NCI-H1105 (cell line): Measurements from ENCODE around the gene KCTD13.
A peak's percentile ranks its signal among the peaks of the same experiment; 100 is the strongest.
"Not testable (repeated sequence)": the region's sequence is repeated elsewhere in the genome, so short reads cannot be mapped to it uniquely, and the experiment has no call there.

Experiments
- DNase-seq: peaks from one replicate; lab custom pipeline; 2025; lab: John Stamatoyannopoulos, UW

Gene KCTD13

DNA sequence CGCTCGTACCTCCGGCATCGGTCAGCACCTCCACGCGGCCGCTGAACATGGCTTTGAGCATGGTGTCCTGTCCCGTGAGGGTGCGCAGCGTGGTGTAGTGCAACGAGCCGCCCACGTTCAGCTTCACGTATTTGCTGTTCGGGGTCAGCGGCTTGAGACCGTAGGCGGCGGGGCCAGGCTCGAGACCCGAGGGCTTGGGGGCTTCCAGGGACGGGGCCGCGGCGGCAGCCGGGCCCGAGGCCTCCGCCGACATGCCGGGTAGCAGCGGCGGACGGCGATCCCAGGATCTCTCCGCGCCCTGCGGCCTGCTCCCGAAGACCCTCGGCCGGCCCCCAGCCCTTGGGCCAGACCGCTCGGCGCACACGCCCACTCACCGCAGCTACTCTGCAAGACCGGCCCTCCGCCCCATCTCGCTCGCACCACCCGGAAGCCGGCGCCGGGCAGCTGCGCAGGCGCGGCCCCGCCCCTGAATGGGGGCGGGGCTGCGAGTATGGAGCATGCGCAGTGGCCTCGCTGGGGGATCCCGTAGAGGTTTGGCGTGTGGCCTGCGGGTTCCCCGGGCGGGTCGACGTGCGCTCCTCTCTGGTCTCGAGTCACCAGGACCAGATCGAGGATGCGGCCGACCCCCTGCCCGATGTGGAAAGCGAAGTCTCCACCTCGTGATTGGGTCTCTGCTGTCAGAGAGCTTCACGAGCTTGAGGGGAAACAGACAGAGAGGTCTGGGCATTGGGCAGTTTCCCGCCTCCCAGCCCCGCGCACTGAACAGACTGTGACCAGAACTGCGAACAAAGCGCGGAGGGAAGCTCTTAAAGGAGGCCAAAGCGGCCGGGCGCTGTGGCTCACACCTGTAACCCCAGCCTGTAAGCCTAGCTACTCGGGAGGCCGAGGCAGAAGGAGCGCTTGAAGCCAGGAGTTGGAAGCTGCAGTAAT is at the start of gene KCTD13:
KCTD13 (minus strand) TSS at position 446 of the 930 bp plus-strand sequence; CDS start at position 253, 193 bp downstream.
- DNase-seq: peak; percentile 66

DNA sequence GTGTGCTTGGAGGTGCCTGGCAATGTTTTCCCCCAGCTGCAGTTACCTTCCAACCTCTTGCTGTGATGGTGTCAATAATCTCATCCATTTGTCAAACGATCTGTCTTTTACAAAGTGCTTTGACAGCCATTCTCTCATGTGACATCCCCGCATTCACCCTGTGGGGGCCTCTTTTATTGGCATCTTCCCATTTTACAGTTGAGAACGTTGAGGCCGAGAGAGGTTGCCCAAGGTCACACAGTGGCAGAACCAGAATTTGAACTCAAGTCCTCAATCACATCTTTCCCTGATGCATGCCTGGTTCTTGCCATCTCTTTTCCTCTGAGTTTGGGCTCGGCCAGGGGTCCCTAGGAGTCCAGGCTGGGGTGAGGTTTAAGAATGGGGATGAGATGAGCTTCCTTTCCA is 49.1 kb upstream of the KCTD13 start:
- DNase-seq: no peak

DNA sequence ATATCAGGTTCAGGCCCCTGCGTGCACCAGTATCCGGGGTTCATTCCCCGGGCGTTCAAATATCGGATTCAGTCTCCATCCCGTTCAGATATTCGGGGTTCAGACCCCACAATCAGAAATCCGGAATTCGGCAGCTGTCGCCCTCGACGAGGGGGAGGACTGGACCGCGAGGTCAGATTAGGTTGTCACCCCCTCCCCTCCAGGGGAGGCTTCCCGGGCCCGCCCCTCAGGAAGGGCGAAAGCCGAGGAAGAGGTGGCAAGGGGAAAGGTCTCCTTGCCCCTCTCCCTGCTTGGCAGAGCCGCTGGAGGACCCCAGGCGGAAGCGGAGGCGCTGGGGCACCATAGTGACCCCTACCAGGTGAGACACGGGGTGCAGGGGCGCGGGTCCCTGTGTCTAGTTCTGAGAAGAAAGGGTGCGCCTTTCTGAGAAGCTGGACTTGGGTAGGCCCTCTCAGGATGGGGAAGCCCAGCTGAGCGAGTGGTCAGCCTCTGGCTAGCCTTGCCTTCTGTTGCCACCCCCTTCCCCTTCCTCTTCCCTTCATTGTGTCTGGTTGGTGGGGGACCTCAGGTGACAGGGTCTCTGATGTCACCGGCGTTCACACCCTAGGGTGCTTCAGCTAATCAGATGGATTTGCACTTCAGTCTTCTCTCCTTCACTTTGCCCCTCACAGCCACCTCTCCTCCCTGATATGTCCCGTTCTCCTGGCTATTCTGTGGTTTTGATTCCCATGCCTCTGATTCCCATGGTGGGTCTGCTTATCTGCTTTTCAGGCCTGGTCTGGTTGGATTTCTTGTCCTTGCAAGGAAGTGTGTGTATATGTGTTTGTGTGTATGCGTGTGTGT is 48.5 kb upstream of the KCTD13 start:
- no peak for DNase-seq

DNA sequence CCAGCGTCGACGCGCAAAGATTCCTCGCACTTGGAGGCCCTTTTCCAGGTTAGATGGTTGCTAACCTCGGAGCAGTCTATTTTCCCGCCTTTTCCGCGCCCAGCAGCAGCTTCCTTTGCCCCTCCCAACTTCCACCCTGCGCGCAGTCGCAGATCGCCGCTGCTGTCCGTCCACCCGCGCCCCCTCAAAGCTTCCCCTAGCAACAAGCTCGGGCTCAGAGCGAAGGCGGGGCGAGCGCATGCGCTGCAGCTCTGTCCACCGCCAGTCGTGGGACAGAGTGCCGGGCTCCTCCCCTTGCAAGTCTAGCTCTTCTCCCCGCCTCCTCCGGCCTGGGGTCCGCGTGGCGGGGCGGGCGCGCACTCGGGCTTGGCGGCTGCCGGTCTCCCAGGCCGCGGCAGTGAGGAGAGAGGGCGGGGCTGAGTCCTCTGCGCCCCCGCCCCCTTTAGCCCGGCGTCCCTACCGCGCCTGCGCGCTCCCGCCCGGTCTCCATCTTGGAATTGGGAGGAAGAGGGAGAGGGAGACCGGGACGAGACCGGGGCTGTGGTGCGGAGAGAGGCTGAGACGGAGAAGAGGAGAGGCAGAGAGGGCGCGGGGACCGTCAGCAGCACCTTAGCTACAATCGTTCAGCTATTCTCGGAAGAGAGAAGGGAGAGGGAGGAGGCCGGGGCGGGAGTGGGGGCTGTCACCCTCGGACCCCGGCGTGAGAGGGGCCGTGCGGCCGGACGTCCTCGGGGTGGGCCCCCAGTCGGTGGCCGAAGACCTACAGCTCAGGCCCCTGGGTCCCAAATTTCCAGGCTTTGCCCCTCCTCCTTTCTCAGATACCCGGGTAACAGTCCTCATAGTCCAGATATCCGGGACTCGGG is 47.6 kb upstream of the KCTD13 start, which contains the start of gene TAOK2:
TAOK2 (plus strand) TSS at position 485 of the 863 bp plus-strand sequence. CDS start 3,905 bp downstream, outside the sequence.
- peak; percentile 96 for DNase-seq

DNA sequence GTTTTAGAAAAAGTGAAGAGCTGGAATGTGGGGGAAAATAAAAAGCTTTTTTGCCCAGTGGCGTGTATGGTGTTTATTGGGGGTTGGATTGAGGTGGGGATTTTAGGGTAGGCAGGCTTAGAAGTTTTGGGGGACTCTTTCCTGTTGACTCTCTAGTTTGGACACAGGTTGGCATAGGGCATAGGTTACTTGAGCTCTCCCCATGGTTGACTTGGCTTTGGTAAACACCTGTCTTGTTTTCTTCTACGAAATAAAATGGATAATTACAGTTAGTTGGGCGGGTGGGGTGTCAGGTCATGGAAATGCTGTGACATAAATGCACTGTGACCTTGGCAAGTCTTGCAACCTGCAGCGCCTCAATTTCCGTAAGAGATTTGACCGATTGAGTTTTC is 47.0 kb upstream of the KCTD13 start:
- no peak for DNase-seq

GRCh38 chr16:29972500-29972899 is 46.5 kb upstream of the KCTD13 start:
- no peak for DNase-seq

GRCh38 chr16:29971304-29971703 is 45.3 kb upstream of the KCTD13 start:
- no peak for DNase-seq

DNA sequence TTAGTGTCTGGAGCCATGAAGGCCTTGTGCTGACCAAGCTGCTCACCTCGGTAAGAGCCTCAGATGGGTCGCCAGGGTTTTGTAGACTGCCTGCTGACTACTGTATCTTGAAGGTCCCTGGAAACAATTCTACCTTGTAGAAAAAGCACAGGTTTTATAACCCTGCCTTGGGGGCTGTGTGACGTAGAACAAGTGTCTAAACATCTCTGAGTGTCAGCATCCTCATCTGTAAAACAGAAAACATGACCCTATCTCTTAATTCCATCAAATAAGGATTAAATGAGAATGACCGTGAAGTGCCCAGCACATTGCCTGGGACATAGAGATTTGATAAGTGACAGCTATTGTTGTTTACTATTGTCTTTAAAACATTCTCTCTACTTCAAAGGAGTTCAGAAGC is 42.2 kb upstream of the KCTD13 start:
- DNase-seq: no peak

- no peak for DNase-seq
Measured at GRCh38 chr16:29963021-29963743, 37.2 kb upstream of the KCTD13 start.

DNA sequence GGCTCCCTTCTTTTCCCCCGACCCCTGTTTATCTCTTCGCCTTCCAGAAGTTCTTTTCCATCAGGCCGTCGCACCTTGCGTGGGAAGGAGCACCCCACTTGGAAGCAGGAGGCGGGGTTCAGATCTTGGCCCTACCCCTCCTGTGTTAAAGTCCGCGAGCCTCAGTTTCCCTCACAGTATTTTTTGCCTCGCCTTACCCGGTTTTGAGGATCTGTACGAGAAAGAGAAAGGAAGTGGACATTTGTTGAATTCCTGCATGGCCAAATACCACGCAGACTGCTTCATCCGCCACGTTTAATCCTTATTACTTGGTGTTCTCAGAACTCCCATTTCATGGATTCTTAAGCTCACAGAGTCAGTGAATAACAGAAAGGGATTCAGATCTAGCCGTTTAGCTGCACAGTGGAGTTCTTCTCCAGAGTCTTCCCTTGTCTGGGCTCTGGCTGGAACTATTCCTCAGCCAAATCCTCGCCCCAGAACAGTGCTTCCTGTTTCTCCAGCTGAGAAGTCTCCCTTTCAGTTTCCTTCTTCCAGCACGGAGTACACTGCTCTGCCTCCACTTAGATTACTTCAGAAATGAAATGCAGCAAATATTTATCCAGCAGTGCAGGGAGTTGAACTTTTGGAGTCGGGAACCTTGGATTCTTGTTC is 36.4 kb upstream of the KCTD13 start:
- DNase-seq: no peak

- DNase-seq: peak; percentile 79
Measured at GRCh38 chr16:29961479-29962343, 35.7 kb upstream of the KCTD13 start, which contains the start of gene TMEM219. TMEM219 (plus strand) TSS chr16:29962079; CDS start chr16:29963144, 1,065 bp downstream.

DNA sequence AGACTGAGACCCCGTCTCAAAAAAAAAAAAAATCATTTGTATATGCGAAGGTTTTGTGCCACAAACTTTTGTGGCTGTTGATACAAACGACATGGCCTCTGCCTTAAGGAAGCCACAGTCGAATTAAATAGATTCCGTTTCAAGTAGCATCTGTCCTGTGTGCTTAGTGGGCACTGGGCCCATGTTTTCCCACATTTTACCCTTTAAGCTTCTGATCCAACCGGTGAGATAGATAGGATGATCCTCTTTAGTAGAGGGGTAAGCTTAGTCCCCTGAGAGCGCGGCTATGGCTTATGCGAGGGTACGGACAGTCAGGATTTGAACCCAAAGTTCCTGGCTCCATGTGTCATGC is 35.1 kb upstream of the KCTD13 start:
- no peak for DNase-seq

GRCh38 chr16:29959821-29960220 is 33.8 kb upstream of the KCTD13 start:
- not testable (repeated sequence) for DNase-seq

GRCh38 chr16:29959293-29959692 is 33.3 kb upstream of the KCTD13 start:
- no peak for DNase-seq

GRCh38 chr16:29958756-29959155 is 32.7 kb upstream of the KCTD13 start:
- DNase-seq: no peak

- no peak for DNase-seq
Measured at GRCh38 chr16:29951625-29952365, 25.8 kb upstream of the KCTD13 start.

GRCh38 chr16:29950806-29951461 is 24.9 kb upstream of the KCTD13 start:
- DNase-seq: no peak

GRCh38 chr16:29947897-29948296 is 21.9 kb upstream of the KCTD13 start:
- no peak for DNase-seq
